ENCODE data around the gene NEXN.

The NEXN gene

DNA sequence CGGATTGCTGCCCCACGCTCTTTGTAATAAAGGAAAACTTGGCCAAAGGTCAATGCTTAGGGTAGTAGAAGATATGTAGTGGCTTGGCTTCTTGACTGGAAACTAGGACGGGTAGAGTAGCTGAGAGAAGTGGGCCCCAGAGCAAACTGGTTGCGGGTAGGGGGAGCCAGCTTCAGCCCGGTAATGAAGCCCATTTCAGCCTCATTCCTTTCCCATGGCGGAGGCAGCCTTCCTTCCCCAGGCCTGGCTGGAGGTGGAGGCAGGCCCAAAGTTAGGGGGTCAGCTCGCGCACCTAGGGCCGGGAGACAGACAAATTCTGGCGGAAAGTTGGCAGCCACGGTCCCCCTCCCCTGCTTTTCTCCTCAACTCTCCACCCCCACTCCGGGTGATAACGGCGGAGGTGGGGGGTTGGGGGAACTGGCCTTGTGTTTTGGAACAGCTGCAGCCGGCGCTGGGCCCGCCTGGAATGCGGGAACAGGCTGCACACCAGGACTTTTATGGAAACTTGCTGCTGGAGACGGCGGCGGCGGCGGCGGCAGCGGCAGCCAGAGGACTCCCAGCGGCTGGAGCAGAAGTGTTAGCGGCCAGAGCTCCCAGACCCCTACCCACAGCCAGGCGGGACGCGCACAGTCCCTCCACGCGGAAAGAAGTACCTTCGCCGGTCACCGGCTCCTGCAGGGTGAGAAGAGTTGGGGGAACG, at the start of gene NEXN:
NEXN (plus strand) TSS at position 544 of the 700 bp plus-strand sequence. CDS start 27,483 bp downstream, outside the sequence.
- FAIRE-seq = no peak

DNA sequence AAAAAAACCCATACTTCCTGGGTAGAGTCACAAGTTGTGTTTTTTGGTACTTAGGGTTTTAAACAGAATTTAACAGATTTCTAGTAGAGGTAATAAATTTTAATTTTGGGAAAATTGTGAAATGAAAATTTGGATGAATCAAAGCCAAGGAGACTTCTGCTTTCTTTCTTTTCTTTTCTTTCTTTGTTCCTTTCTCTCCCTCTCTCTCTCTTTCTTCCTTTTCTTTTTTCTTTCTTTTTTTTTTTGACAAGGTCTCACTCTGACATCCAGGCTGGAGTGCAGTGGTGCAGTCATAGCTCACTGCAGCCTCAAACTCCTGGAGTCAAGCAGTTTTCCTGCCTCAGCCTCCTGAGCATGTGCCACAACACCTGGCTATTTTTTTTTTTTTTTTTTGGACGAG, 46.9 kb upstream of the NEXN start:
- FAIRE-seq = no peak

DNA sequence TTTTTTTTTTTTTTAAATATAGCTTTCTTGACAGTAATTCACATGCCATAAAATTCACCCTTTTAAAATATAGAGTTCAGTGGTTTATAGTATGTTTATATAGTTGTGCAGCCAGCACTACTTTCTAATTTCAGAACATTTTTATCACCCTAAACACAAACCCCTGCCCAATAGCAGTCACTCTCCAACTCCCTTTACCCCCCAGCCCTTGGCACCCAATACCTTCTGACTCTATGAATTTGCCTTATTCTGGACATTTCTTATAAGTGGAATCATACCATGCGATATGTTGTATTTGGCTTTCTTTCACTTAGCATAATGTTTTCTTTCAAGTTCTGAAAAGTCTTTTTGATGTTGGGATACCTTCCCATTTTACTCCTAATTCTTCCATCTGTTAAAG, 42.5 kb upstream of the NEXN start:
- no peak for FAIRE-seq

DNA sequence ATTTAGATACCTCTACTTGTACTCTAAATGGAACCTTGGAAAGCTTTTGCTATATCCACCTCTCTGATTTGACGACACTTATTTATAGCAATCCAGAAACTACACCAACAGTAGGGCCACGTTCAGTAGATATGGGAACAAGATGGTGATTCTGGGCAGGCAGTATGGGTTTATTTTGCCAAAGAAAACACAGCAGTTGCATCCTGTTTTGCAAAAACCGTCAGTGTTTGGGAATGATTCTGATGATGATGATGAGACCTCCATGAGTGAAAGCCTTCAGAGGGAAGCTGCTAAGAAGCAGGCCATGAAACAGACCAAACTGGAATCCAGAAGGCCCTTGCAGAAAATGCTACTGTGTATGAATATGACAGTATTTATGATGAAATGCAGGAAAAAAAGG, 41.5 kb upstream of the NEXN start:
- FAIRE-seq = no peak

DNA sequence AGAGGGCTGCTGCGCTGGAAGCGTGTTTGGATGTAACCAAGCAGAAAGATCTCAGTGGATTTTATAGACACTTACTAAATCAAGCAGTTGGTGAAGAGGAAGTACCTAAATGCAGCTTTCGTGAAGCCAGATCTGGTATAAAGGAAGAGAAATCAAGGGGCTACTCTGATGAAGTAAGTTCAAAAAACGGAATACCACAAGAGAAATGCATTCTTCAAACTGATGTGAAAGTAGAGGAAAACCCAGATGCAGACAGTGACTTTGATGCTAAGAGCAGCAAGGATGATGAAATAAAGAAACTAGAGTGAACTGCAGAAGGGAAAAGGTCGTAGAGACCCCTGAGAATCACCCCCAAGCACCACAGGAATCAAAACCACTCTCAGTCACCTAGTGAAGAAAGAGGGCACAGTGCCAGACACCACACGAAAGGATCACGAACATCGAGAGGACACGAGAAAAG, 40.8 kb upstream of the NEXN start:
- FAIRE-seq = no peak

DNA sequence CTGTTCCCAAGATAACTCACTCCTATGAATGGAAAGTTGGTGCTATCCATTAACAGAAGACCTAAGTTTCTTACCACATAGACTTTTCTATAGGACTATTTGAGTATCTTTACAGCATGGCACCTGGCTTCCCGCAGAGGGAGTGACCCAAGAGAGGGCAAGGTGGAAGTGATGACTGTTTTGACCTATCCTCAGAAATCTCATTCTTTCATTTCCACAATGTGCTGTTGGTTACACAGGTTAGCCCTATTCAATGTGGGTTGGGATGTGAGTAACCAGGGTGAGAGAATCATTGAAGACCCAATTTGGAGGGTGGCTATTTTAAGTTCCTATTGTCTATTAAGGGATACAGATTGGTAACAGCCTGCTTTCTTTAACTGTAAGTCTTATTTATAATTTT, 38.3 kb upstream of the NEXN start:
- FAIRE-seq = no peak

DNA sequence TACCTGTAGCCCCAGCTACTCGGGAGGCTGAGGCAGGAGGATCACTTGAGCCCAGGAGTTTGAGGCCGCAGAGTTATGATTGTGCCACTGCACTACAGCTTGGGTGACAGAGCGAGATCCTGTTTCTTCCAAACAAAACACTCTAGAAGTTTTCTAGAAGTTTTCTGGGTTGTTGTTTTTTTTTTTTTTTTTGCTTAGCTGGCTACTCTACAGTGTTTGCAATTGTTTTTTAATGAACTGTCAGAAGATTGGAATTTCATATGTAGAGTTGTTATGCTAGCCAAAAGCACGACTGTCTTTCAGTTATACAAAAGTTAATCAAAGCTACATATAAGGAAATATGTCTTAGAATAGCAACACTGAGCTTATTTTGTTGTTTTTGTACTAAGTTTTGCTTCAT, 30.9 kb upstream of the NEXN start:
- no peak for FAIRE-seq

DNA sequence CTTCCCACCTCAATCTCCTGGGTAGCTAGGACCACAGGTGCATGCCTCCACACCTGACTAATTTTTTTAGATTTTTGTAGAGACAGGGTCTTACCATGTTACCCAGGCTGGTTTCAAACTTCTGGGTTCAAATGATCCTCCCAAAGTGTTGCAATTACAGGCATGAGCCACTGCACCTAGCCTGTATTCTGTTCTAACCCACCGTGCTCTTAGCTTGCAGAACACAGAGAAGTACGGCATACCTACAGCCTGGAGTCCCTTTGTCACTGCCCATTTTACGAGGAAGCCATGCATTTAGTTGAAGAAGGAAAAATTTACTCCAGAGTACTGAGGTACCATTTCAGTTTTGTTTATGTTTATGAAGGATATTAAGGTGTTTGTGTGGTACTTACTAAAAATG, 29.7 kb upstream of the NEXN start:
- no peak for FAIRE-seq

DNA sequence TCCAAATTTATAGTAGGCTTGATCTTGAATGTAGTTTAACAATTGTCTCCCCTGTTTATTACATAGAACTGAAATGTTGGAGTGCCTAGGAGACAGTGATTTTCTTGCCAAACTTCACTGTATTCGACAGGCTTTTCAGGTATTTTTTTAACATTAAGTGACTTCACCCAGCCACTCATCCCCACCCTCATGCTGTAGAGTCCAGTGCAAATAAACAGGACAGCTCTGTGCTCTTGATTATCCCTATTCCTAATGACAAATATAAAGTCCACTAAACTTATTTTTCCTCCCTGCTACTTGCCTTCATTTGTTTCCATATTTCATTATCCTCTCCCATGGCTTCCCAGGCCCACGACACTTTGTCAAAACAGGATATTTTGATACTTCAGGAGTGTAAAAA, 29.2 kb upstream of the NEXN start:
- no peak for FAIRE-seq

DNA sequence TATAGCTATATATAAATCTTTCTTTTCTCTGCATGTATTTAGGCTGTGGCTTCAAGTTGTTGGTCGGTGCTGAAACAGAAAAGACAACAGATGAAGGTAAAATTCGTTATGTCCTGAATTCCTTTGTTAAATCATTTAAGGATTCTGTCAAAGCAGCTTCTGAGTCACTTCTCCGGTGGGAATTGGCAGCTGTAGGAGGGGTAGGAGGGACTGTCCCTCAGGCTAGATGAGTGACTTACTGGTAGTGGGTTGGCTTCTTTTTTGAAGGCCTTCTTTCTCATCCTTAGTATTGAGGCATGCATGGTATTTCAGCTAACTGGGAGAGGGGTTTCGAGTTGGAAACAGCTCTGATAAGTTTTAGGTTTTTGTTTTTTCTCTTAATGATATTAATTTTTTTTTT, 22.1 kb upstream of the NEXN start:
- FAIRE-seq = no peak

DNA sequence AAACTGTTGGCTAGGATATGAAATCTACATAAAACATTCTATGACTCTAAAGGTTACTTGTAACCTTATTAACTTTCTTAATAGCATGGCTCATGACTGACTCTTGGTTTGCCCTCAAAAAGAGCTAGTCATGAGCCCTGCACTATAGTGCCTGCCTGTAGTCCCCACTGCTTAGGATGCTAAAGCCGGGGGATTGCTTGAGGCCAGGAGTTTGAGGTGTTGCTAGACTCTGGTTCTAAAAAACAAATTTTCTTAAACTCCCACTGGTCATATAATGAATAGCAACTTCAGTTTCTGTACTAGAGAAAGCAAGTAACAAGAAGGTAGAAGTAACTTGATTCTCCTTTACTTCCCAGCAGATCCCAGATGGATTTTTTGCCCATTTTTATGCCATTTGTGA, 15.8 kb upstream of the NEXN start:
- FAIRE-seq = no peak

DNA sequence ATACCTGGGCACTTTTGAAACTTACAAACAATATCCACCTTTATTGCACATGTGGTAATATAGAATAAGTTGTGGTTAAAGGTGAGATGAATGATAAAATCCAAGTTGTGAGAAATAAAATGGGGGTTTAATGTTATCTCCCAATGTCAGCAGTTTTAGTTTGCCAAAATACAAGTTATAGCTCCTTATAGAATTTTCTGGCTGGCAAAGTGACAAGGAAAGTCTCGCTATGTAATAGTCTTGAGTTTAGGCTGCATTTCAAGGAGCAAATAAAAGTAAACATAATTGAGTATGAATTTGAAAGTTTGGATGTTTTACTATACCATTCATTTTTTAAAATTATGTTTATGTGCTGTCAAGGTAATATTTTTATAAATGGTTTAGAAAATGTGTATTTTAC, 15.0 kb upstream of the NEXN start:
- FAIRE-seq = no peak

DNA sequence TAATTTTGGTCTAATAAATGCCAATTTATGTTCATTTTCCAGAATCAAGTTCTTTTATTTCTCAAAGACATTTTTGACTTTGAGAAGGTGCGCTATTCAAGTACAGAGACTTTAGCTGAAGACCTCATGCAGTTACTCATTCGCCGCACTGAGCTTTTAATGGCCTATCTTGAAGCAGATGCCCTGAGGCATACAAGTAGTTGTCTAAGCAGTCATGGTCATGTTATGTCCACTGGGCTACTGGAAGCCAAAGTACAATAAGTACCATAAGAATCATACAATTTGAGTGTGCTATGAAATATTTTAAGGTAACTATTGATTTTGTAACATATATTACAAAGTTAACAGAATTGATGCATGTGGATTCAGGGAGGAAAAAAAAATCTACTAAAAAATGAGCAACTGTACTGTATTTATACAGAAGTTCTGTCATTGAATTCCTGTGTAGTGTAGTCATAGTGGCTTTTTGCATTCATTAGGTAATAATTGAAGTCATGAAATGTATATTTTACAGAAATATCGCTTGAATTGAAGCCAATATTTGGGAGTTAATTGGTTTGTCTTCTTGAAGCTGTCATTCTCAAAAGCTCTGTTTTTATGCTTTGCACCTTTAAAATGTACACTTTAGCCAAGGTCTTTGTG, 13.5 kb upstream of the NEXN start:
- FAIRE-seq = no peak

DNA sequence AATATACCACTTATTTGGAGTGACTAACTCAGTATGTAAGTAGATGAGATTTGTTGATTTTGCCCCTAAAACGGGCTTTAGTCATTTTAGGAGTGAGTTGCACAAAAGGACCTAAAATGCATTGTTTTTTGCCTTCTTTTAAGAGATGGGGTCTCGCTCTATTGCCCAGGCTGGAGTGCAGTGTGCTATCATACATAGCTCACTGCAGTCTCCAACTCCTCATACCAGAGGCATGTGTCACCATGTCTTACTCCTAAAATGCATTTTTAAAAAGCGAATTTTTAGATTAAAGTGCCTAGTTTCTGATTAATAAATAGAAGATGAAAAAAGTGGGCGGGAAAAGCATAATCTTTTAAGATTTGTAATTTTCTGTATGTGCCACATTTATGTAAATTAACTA, 11.5 kb upstream of the NEXN start:
- FAIRE-seq = no peak

DNA sequence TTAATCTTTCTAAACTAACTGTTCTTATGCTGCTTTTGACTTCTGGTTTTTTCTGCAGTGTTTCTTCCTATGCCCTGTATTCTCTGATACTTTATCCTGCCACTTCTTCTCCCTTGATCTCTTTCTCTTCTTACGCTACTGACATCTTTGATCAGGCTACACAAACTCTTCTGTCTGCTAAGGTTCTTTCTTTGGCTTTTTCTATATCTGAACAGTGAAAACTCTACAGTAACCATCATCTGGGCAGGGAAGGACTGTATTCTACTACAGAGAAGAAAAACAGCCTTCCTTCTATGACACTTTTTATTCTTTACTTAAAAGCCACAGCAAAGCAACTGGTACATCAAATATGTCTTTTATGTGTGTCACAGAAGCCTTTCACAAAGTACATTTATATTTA, 7.4 kb upstream of the NEXN start:
- FAIRE-seq = no peak

DNA sequence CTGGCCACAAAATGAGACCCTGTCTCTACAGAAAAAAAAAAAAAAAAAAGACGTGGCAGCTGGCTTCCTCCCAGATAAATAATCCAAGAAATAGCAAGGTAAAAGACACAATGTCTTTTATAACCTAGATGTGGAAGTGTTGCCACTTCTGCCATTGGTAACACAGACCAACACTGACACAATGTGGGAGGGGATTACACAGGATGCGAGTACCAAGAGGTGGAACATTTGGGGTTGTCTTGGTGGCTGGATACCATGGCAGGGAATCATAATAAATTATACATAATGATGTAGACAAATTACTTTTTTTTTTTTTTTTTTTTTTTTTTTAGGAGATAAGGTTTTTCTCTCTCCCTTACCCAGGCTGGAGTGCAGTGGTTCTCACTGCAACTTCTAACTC, 6.0 kb upstream of the NEXN start:
- FAIRE-seq = no peak

DNA sequence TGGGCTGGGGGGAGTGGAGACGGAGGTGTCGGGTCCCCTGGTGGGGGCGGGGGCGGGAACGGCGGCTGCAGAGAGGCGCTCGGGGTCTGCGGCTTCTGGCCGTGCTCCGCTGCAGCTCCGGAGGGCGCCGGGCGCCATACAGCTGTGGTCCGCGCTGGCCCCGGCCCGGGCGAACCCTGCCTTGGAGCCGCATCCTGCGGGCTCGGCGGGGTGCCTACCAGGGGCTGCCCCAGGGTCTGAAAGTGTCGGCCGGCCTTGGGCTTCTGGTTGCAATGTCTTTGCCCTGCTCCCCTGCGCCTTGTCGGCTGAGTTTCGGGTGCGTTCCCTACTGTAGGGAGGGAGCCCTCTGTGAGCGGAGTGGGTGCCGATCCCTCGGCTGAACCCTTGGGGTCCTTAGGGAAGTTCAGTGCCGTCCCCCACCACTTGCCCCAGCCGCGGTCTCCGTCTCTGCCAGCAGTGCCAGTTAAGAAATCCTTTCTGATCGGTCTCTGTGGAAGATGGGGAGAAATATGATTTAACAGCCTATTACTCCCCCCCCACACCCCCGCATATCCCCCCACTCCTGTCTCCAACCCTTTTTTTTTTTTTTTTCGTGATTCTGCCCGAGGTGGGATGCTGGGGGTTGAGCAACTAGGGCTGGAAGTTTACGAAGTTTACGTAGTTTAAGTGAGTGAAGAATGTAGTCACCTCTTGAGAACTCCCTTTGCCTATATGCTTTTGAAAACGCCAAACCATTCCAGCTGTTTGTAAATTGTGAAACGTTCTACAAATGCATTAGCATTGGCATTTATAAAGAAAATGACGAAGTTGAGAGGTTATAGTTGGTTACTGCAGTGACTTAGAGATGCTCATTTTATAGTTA, 588 bp downstream of the NEXN start:
- FAIRE-seq = no peak

DNA sequence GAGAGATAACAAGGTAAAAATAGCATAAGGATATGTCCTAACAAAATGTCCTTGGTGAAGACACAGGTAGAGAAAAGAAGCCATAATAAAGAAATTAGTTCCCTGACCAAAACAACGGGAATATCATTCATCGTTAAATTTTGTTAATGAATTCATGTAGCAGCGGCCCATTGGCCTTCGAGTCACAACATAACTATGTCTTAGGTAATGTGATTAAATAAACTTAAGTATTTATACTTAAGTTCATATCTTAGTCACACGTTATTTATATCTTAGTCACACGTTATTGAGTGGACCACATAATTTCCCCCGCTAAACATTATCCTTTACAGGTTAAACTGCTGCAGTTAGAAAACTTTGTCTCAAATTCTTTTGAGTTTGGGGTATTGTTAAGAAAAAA, 1.2 kb downstream of the NEXN start:
- FAIRE-seq = no peak

DNA sequence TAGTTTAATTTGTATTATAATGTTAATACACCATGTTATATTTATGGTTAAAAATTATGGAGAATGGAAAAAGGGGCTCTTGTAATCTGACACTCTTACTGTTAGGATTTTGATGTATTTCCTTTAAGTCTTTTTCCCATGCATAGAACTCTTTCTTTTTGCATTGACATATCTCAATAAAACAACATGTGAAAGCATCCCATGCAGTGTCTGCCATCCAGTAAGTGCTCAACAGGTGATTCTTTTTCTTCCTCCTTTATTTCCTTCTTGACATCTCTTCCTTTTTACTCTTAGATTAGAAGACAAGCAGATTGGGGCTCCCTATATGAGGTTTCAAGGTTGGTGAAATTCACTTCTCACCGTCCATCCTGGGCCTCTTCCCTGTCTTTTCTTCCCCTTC, 2.8 kb downstream of the NEXN start:
- FAIRE-seq = no peak

DNA sequence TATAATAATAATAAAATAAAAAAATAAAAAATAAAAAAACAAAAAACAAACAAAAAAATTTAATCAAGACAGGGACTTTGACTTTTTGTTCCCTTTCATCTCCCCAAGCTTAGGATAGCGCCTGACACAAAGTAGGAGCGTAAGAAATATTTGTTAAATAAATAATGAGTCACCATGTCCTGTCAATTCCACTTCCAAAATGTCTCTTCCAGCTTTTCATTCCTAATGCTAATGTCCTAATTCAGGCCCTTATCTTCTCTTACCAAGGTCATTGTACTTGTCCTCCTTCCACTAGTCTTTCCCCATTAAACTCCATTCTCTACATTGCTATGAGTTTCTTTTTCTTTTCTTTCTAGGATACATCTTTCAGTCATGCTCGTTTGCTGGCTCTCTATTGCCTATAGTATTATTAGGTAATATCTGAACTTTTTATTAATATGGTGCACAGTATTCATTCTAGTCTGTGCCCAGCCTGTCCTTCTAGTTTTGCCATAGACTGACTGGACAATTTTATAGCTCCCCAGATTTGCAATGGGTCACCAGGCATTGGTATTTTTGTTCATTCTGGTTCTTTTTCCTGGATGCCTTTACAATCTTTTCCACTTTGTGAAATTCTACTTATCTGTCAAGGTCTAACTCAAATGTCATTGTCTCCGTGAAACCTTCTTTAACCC, 11.4 kb downstream of the NEXN start:
- FAIRE-seq = no peak

DNA sequence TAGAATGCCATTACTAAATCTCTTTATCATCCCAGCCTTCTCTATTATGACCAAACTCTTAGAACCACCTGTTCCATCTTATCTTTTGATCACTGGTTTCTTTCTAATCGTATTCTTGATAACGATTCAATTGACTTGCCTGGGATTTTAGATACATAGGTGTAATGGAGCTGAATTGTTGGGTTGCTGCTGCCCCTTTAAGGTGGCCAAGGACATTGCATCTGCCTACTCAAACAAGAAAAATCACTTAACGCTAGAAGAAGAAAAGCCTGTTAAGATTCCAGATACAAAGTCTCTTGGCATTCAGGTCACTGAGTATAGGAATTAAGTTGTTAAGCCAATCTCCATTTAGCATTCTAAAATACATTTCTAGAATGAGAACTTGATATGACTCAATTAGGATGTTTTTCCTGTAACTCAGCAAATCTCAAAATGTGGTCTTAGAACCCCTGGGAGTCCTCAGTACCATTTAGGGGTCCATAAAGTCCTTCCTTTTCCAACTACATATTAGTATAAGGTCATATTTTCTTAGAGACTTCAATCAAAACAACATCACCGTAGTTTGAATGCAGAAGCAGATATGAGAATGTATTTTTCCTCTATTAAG, 12.4 kb downstream of the NEXN start:
- peak; percentile 74 for FAIRE-seq

DNA sequence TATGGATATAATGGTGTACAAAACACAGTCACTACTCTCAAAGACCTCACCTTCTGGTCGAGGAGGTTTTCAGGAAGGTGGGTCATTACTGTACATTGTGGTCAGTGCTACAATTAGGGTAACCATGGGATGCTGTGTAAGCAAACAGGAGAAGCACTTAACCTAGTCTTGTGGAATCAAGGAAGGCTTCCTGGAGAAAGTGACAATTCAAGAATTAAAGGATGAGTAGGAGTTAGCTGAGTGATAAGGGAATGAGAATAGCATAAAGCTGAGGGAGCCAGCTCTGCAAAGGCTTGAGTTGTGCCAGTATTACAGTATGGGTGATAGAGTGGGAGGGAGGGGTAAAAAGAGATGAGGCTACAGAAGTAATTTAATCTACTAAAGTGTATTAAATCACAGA, 17.2 kb downstream of the NEXN start:
- no peak for FAIRE-seq

DNA sequence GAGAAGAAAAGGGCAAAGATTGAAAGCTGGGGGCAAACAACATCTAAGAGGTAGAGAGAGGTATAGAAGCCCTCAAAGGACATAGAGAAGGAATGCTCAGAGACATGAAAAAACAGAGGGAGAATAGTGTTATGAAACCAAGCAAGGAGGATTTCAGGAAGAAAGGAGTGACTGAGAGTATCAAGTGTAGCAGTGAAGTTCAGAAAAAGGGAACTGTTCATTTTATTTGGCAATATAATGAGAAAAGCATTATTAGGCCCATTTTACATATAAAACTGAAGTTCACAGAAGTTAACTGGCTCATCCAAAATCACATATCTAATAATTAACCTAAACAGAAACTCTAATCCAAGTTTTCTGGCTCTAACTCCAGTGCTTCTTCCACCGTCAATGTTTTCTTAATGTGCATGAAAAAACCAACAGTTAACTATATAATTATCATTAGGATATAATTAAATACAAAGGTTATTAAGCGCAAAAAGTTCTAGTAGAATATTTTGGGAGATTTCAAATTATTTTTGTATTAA, 17.7 kb downstream of the NEXN start:
- peak; percentile 53 for FAIRE-seq
